GM18868 (cell line): ENCODE data around the gene LIN28B.
"Not testable (repeated sequence)": the region's sequence is repeated elsewhere in the genome, so short reads cannot be mapped to it uniquely, and the experiment has no call there.

Experiments used
- ATAC-seq: cut with Tn5 transposase; IDR thresholded peaks from one replicate; pipeline ENCODE4 v1.9.1; 2021; ENCODE audit warnings: mild to moderate bottlenecking, moderate library complexity; ENCODE audit not compliant: unreplicated experiment

LIN28B gene

DNA sequence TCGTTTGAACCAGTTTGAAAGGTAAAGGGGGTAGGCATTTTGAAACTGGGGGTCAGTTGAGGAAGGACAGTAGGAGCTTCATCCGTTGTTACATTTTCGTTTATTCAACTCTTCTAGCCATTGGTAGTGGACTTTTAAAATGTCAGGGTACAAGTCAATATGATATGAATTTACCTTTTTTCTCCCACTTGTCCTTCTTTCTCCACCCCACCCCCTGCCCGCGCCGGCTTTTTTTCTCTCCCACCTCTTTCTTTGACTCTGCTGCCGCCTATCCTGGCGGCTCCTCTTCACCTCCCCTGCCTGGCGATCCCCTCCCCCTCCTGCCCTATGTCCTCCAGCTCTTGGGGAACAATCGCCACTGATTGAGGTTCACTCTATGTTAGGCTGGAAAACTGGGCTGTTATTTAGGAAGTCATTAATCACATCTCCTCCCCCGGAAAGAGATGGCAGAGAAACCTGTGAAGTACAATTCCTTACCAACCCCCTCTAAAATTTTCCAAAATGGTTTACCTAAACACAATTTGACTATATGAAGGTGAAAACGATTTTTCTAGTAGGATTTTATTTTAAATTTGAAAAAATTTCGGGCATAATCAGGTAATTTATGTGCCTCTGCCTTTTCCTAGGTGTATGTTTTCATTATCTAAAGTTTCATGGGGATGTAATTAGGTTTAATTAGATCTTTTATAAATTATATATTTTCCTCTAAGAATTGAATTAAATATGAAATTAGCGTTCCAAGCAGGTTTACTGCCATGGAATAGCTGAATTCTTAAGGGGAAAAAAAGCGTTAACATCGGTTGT, 778 bp upstream of the LIN28B start:
- no peak for ATAC-seq

- no peak for ATAC-seq
Measured at GRCh38 chr6:104957301-104958177, 632 bp downstream of the LIN28B start.

GRCh38 chr6:104958178-104959025, 1.5 kb downstream of the LIN28B start:
- peak; percentile 59 for ATAC-seq

- ATAC-seq = no peak
Measured at GRCh38 chr6:104959026-104959858, 2.3 kb downstream of the LIN28B start.

DNA sequence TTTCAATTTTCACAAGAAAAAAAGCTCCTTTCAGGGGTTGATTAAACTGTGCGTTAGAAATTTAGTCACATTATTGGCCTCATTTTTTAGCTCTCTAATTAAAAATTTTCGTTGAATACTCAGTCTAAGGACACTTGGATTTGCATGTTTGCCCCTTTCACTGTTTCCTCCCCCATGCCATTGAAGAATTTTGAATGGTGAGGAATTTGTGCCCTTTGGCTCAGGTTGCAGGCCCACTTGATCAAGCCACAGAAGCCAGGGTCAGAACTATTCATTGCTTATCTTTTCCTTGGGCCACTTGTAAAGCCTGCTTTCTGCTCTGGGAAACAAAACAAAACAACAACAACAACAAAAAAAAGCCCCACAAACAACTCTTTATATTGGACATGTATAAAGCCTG, 12.2 kb downstream of the LIN28B start:
- ATAC-seq = no peak

DNA sequence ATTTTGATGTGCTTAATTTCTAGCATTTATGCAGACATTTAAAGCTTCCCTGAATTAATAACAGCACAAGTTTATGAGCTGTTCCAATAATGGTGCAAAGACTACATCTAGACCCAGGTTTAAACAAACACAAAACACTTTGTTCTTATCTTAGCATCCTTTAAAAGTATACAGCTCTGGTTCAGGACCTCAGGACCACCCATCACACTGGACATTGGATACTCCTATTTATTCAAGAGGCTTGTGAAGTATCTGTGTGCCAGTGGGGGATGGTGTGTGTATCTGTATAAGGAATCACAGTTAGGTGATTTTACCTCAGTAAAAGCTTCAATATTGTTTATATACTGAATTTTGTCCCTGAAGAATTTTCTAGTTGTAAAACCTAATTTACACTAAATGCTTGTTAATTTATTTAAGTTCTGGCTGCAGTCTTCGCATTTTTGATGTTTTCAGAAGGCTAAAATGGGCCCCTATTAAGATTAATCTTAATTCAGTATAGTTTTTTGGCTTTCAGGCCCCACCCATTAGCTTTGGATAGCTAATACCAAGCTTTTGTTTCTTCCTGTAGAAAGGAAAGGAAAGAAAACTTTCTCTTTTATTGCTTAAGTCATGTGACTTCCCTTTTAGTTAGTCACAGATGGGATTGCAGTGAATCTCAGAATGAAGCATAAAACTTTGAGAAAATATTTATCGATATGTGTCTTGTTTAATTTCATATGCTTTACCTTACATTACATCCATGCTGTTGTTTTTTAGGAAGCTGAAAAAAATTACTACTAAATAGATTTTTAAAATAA, 13.1 kb downstream of the LIN28B start:
- ATAC-seq = no peak

DNA sequence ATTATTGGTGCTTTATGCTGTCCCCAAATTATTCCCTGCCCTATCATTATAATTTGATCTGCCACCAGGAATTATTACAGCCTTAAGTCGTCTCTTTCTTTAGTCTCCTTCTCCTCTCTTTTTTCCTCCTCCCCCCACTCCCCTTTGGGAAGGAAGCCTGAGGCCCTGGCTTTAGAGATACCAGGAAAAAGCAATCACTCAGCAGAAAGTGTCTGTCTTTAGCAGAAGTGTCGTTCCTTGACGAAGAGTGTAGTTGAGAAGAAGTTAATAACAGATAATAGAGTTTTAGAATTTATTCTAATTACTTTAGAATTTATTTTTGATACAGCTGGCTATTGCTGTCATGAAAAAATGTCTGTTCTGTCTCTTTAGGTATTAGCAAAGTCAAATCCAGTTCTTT, 16.5 kb downstream of the LIN28B start:
- ATAC-seq = no peak

DNA sequence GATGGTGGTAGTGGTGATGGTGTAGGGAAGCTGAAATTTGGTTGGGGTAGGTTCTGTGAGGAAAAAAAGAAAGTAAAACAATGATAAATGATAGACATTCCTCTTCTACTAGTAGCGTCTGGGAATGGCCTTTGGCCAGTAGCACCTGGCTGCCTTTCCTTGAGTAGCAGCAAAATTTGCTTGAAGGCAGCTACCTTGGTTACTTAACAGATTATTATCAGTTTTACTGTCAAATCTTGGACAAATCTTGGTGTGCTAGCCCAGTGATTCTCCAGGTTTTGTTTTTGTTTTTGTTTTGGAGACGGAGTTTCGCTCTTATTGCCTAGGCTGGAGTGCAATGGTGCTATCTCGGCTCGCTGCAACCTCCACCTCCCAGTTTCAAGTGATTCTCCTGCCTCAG, 26.4 kb downstream of the LIN28B start:
- no peak for ATAC-seq

DNA sequence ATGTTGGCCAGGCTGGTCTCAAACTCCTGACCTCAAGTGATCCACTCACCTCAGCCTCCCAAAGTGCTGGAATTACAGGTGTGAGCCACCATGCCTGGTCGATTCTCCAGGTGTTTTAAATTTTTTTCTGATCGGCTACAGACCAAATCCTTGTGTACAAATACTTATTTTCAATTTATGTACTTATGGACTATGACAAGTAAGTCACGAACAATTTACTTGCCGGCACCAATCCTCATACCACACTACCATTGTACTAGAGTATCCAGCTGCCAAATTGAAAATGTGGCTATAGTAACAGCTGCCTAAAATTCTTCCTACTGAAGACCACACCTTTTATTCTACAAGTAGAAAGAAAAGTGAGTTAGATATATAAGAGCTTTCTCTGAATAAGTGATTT, 26.9 kb downstream of the LIN28B start:
- no peak for ATAC-seq

DNA sequence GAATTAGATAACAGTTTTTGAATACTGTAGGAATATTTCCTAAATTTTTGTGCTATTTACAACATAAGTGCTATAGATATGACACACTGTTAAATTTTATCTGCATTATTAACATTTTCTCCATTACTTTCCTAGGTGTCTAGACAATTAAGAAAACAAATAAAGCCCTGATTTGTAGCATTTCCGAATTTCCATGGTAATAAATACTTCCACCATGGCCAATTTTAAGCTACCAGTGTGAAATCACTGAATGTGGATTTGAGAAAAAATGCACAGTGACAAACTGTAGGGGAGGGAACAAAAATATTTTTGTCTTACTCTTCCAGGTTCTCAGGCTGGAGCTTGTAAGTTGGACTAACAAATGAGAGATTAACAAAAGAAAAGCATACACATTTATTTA, 27.9 kb downstream of the LIN28B start:
- no peak for ATAC-seq

GRCh38 chr6:104985875-104986274, 29.0 kb downstream of the LIN28B start:
- not testable (repeated sequence) for ATAC-seq

GRCh38 chr6:104986625-104987024, 29.7 kb downstream of the LIN28B start:
- no peak for ATAC-seq

GRCh38 chr6:104987218-104987617, 30.3 kb downstream of the LIN28B start:
- no peak for ATAC-seq

GRCh38 chr6:104990085-104990484, 33.2 kb downstream of the LIN28B start:
- ATAC-seq = no peak

- ATAC-seq = not testable (repeated sequence)
Measured at GRCh38 chr6:104991062-104991461, 34.2 kb downstream of the LIN28B start.

DNA sequence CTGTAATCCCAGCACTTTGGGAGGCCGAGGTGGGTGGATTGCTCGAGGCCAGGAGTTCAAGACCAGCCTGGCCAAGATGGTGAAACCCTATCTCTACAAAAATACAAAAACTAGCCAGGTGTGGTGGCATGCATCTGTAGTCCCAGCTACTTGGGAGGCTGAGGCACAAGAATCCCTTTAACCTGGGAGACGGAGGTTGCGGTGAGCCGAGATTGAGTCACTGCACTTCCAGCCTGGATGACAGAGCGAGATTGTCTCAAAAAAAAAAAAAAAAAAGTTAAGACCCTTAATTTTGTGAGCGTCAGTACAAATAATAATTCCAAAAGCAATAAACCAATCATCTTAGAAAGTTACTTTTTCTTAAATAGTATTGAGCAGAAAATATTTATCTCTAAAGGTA, 36.7 kb downstream of the LIN28B start:
- not testable (repeated sequence) for ATAC-seq

DNA sequence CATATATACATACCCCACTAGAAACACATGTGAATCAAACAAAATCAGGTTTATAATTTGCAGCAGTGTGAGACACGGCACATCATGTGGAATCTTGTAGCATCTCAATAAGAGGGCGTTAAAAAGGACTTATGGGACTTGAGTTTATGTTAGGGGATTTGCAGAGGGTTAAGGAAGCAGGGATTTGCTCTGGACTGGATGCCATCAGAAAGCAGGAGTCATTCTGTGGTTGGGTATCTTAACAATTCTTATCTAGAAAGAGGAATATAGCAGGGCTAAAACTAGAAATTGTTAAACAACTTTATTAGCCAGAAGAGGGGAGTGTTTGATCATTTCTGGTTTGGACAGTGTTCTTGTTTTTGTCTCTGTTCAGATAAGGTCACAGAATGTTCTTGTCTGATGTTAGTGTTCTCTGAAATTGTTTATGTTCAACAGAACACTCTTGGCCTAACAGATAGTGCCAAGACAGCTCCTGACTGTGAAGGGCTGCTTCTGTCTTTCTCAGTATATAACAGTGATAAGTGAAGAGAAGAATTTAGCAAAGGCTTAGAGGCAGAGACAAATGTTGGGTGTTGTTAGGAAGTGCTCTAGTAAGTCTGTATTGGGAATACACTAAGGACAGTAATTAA, 39.2 kb downstream of the LIN28B start:
- no peak for ATAC-seq

- ATAC-seq = no peak
Measured at GRCh38 chr6:105001063-105001462, 44.2 kb downstream of the LIN28B start.

- no peak for ATAC-seq
Measured at GRCh38 chr6:105001906-105002305, 45.0 kb downstream of the LIN28B start.
